Fibroblast of skin of scalp (primary cell): Measurements from ENCODE around the gene PGGT1B.
"Not testable (repeated sequence)": the region's sequence is repeated elsewhere in the genome, so short reads cannot be mapped to it uniquely, and the experiment has no call there.

Experiments used
- DNase-seq: peaks from one replicate; pipeline ENCODE4 v3.0.0-alpha.2; 2013

Gene PGGT1B

DNA sequence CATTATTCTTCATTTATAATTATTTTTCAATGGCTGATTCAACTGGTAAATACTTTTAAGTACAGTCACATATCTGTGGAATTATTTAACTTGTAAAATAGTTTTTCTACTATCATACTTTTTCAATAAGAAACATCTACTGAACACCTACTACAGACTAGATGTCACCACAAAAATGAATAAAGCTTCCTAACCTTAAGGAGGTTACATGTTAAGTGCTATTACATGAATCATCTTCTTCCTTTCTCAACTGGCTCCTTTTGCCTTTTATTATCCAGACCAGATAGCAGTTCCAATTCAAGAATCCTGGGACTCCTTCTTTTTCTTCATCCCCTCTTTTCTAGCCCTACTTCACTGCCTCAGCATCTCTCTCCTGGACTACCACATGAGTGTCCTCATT lies 4.7 kb downstream of the PGGT1B start:
- peak; percentile 13 for DNase-seq

- not testable (repeated sequence) for DNase-seq
Observed at GRCh38 chr5:115249379-115249778, 13.3 kb downstream of the PGGT1B start.

DNA sequence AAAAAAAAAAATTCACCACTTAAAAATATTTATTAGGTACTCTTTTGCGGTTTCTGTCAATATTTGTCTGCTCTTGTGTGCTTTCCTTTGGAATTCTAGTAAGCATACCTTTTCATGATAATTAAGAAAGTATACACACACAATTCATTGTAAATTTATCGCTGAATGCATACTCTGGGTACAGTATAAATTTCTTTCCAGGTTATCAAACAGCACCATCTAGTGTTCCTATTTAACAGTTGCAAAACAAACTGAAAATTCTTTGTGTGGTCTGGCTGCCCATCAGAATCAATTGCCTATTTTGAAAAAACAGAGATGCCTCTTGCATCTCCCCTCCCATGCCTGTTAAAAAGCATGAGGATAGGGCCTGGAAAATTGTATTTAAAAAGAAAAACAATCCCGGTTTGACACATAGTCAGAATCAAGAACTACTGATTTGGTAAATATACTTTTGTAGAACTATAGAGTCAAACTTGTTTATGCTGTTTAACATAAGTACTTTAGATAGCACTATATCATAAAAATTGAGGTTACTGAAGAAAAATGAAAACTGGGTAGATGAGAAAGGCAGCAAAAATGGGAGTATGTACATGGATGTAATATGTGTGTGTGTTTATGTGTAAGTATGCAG lies 16.2 kb downstream of the PGGT1B start:
- peak; percentile 39 for DNase-seq

DNA sequence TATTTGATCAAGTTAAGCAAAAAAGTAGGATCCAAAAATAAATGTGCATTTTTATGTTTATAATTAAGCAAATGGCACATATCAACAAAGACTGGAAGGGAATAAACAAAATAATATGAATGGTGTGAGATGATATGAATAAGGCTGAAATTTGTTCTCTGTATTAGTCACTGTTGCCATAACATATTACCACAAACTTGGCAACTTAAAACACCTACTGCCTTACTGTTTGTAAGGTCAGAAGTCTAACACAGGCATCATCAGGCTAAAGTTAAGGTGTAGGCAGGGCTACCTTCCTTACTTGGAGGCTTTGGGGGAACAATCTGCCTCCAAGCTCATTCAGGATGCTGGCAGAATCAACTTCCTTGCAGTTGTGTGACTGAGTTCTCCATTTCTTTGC lies 19.3 kb downstream of the PGGT1B start:
- no peak for DNase-seq

- no peak for DNase-seq
Observed at GRCh38 chr5:115241881-115242642, 20.6 kb downstream of the PGGT1B start.

DNA sequence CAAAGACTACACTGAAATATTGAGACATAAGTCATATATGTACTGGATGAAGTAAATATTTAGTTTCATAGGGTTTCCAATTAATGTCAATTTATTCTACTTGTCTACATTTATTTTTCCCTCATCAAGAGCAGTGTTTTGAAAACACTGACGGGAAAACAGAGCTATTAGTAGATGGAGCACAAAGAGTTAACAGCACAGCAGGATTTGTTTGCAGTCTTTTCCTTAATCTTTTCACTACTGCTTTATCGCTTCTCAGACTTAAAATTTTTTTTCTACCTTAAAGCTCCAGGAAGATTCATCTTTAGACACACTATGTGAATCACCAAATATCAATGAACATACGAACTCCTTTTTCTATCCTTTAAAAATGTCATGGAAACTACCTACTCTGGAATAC lies 25.6 kb downstream of the PGGT1B start:
- no peak for DNase-seq

DNA sequence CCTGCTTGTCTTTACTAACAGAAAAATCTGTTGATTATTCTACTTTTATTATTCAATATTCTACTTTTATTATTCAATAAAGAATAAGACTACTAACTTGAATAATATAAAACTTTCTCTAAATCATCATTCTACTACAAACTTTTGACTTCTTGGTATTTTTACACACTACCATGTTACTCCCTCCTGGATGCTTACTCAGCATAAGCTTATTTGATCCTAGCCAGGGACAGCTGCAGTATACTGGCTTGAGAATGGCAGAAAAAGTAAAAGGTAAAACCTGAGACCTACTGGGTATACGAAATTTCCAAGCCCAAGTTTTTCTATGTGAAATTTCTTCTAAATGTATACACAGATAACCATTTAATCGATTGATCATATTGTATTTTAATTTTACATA lies 26.1 kb downstream of the PGGT1B start:
- no peak for DNase-seq

DNA sequence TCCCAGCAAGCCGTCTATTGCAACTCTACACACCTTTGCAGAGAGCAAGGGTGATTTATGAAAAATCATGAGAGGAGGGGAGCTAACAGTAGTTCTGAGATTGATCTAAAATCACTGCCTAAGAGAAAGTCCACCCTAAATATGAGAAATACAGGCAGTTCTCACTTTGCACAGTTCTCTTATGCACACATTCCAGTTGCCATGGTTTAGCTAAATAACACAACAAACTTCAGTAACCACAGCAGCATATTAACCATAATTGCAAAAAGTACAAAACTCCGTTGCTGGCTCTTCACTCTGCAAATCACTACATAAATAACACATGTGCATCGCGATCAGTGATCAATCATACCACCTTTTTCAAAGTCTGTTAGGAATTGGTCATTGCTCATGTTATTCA lies 31.1 kb downstream of the PGGT1B start:
- no peak for DNase-seq

GRCh38 chr5:115229606-115230005 lies 33.1 kb downstream of the PGGT1B start:
- no peak for DNase-seq

GRCh38 chr5:115227281-115227680 lies 35.4 kb downstream of the PGGT1B start:
- no peak for DNase-seq

GRCh38 chr5:115214541-115214940 lies 48.1 kb downstream of the PGGT1B start:
- DNase-seq = peak; percentile 6

DNA sequence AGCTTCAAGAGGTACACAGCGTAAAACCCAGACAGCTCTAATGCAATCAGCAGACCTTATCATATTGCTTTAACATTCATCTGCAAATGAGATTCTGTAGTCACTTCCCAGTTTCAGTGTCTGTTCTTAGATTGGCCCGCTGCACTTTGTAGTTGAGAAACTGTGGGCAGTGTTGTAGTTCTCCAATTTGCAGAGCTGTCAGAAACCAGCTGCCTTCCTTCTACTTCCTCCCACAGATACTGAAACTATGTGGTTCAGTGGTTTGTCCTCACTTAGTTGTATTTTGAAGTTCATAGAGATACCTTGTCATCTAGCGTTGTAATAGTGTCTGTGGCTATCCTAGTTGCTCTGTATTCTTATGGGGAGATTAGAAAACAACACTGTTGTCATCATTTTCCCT lies 53.4 kb downstream of the PGGT1B start:
- DNase-seq = no peak

- DNase-seq = no peak
Observed at GRCh38 chr5:115202952-115203351, 59.7 kb downstream of the PGGT1B start.

- DNase-seq = no peak
Observed at GRCh38 chr5:115196161-115196560, 66.5 kb downstream of the PGGT1B start.

- peak; percentile 22 for DNase-seq
Observed at GRCh38 chr5:115194676-115195075, 68.0 kb downstream of the PGGT1B start.

- no peak for DNase-seq
Observed at GRCh38 chr5:115193295-115193694, 69.4 kb downstream of the PGGT1B start.

DNA sequence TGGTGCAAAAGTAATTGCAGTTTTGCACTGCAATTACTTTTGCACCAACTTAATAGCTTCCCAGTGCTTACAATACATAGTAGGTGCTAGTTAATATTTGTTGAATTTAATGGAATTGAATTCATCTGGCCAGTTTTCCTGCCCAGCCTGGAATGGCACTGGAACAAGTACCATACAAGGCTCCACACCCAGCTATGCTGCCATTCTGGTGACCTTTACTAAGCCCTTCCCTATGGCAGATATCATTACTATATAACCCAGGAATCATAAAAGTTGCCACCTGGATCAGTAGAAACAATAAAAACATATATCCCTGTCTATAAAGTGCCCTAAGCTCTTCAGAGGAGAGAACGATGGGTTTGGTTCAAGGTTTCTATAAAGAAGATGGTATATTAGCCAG lies 70.6 kb downstream of the PGGT1B start:
- no peak for DNase-seq

GRCh38 chr5:115191474-115192031 lies 71.1 kb downstream of the PGGT1B start:
- DNase-seq = no peak

GRCh38 chr5:115190388-115190787 lies 72.3 kb downstream of the PGGT1B start:
- no peak for DNase-seq

DNA sequence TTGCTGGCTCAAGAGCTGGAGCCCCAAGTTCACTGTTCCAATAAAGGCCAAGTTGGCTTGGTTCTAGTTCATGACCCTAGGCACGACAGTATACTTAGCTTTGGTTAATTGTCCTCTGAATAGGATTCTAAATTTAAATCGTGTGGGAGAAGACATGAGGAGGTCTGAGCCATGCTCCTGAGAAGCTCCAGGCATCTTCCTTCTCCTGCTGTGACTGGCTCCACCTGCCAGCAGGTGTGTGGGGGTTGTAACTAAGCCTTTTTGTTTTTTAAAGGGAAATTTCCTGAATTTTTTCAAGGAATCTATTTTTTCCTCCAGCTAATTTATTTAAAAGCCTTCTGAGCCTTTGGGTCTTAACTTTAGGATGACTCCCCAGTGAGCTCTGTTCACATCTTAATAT lies 72.8 kb downstream of the PGGT1B start:
- no peak for DNase-seq

DNA sequence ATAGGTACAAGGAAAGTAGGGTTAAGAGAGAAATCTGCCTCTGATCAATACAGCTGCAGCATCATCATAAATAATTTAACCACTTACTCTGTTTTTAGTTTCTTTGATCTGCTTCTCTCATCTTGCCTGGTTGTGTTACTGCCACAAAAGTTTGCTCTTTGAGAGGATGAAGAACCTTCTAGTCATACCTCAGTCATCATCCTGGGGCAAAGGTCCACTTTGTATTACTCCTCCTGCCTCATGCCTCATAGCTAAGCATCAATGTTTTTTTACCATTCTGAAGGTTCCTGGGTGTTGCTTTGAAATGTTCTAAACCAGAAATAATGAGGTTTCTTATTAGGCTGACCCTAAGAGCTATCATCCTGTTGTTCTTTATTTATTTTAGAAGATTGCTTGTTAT lies 75.9 kb downstream of the PGGT1B start:
- DNase-seq = no peak

- DNase-seq = peak; percentile 20
Observed at GRCh38 chr5:115184770-115185169, 77.9 kb downstream of the PGGT1B start.

- no peak for DNase-seq
Observed at GRCh38 chr5:115181757-115182156, 80.9 kb downstream of the PGGT1B start.

DNA sequence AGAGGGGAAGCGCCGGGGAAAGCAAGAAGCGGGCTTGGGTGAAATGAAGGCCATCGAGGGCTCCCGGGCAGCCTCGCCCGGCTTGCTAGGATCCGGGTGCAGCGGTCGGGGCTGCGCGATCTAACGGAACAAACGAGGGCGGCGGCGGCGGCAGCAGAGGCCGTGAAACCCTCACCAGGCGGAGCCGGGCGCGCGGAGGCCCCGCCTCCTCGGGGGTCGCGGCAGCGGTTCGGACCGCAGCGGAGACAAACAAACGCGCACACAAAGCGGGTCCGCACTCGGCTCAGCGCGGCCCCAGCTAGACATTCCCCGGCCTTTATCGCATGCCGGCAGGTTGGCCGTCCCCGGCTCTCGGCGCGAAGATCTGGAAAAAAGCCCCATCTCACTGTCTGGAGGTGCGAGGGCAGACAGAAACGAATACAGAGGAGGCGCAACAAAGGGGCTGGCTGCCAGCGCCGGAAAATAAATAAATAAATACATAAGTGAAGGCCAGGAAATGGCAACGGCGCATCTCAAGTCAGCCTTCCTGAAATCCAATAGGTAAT lies 82.4 kb downstream of the PGGT1B start:
- DNase-seq = peak; percentile 16
